Naive thymus-derived CD4-positive, alpha-beta T cell (primary cell): Measurements from ENCODE around the gene CAMK4. TPM values are rescaled to one million over a fixed set of nuclear protein-coding genes. Genes with fewer than 3 reads are reported as not detected.

Source experiments
- ATAC-seq: fragments of 150-1000 bp; cut with Tn5 transposase; 2 replicates; pipeline ENCODE4 v1.10.0; 2021; ENCODE audit warnings: mild to moderate bottlenecking, moderate library complexity
- CTCF ChIA-PET: fragments of 350-600 bp; sonication (Branson Sonifier 250); formaldehyde crosslinking; loops from one replicate; lab custom pipeline; 2021; ENCODE audit warnings: antibody characterized with exemption; lab: Charles Lee
- POLR2A ChIA-PET: fragments of 350-600 bp; sonication (Branson Sonifier 250); formaldehyde crosslinking; loops from one replicate; lab custom pipeline; 2021; ENCODE audit warnings: antibody characterized with exemption, inconsistent platforms; lab: Charles Lee
- DNase-seq, 9 donors: peaks; one replicate each; pipeline versions ENCODE4 v3.0.0 to v3.0.0-alpha.2; 2020 to 2022; ENCODE audit warnings: mixed read lengths in 1 of 9
- H3K27ac ChIP-seq: one replicate; pipeline ENCODE4 v1.7.0; 2013; ENCODE audit warnings: mild to moderate bottlenecking, low read depth, low read length, moderate library complexity
- H3K27me3 ChIP-seq, 2 donors: one replicate each; pipeline ENCODE4 v1.7.0; 2013; ENCODE audit warnings: low read length in 2 of 2, mild to moderate bottlenecking in 2 of 2, moderate library complexity in 2 of 2; ENCODE audit not compliant: control insufficient read depth in 2 of 2, insufficient read depth in 2 of 2
- H3K36me3 ChIP-seq, 3 experiments: 1 replicate in 2 of 3; 2 replicates in 1 of 3; pipeline ENCODE4 v1.7.0; 2013; ENCODE audit warnings: low read length in 3 of 3, mild to moderate bottlenecking in 3 of 3, moderate library complexity in 1 of 3; ENCODE audit not compliant: insufficient read depth in 3 of 3, control insufficient read depth in 2 of 3
- H3K4me1 ChIP-seq, 2 donors: one replicate each; pipeline ENCODE4 v1.7.0; 2013; ENCODE audit warnings: low read length in 2 of 2, mild to moderate bottlenecking in 2 of 2, moderate library complexity in 1 of 2; ENCODE audit not compliant: control insufficient read depth in 2 of 2, insufficient read depth in 2 of 2
- H3K4me3 ChIP-seq: 2 replicates; pipeline ENCODE4 v1.7.0; 2013; ENCODE audit warnings: mild to moderate bottlenecking, low read length
- H3K9me3 ChIP-seq, 3 experiments: 1 replicate in 2 of 3; 2 replicates in 1 of 3; pipeline ENCODE4 v1.7.0; 2013; ENCODE audit warnings: low read length in 3 of 3; ENCODE audit not compliant: control insufficient read depth in 2 of 3
- H3K27ac Mint-ChIP-seq, 9 donors: one replicate each; pipeline ENCODE4 v1.8.0; 2020 to 2022; ENCODE audit warnings: mixed read lengths in 9 of 9, mild to moderate bottlenecking in 8 of 9, moderate library complexity in 5 of 9, inconsistent platforms in 2 of 9
- H3K27me3 Mint-ChIP-seq, 5 donors: one replicate each; pipeline ENCODE4 v1.8.0; 2021 to 2022; ENCODE audit warnings: mixed read lengths in 5 of 5, mild to moderate bottlenecking in 1 of 5
- H3K36me3 Mint-ChIP-seq, 5 donors: one replicate each; pipeline ENCODE4 v1.8.0; 2020 to 2022; ENCODE audit warnings: mixed read lengths in 5 of 5, mild to moderate bottlenecking in 3 of 5, inconsistent platforms in 1 of 5
- H3K4me1 Mint-ChIP-seq, 7 donors: one replicate each; pipeline ENCODE4 v1.8.0; 2020 to 2022; ENCODE audit warnings: mixed read lengths in 7 of 7, mild to moderate bottlenecking in 3 of 7, inconsistent platforms in 1 of 7
- H3K4me3 Mint-ChIP-seq, 10 donors: one replicate each; pipeline ENCODE4 v1.8.0; 2020 to 2022; ENCODE audit warnings: mild to moderate bottlenecking in 10 of 10, mixed read lengths in 10 of 10, moderate library complexity in 6 of 10, inconsistent platforms in 2 of 10
- H3K9me3 Mint-ChIP-seq, 11 donors: one replicate each; pipeline ENCODE4 v1.8.0; 2020 to 2022; ENCODE audit warnings: mixed read lengths in 11 of 11, mild to moderate bottlenecking in 4 of 11, inconsistent platforms in 1 of 11, moderate library complexity in 1 of 11
- intact Hi-C, 2 donors: fragments of 100-400 bp; cut with micrococcal nuclease; formaldehyde crosslinking; loops; one replicate each; pipeline ENCODE4 v1.15.1; 2023
- polyA plus RNA-seq, 2 donors: library from polyadenylated mRNA; unstranded; fragments of 300-500 nt; fragmentation: Illumina TruSeq; gene quantifications; one replicate each; pipeline ENCODE4 v1.2.3, GENCODE V29; 2021
- total RNA-seq, 6 experiments: library from RNA in 5 of 6; stranded (reverse) in 5 of 6; gene quantifications; 1 replicate in 5 of 6; 2 replicates in 1 of 6; pipeline ENCODE4 v1.2.3 and lab custom pipeline; 2021 to 2026

Gene CAMK4
- total and polyA plus RNA-seq, 7 experiments from 2014 or later: 118 to 366 (median 200) TPM

DNA sequence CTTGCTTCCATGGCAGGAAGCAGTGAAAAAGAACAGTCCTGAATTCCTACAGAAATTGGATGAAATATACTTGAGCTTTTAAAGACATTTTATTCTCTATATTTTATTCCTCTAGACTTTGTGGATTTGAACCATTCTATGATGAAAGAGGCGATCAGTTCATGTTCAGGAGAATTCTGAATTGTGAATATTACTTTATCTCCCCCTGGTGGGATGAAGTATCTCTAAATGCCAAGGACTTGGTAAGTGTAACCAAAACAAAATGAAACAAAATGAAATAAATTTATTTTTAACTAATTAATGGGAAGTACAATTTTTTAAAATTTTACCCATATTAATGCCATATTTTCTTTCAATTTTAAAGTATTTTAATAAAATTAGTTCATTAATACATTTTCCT is 254.1 kb downstream of the CAMK4 start:
- H3K36me3 Mint-ChIP-seq: peaks cover 9 to 67% (median 33%) of the 10 kb centered on the region in 5 donors
- CTCF ChIA-PET: interaction anchor here (0.6 kb wide), 2 partner anchors 15 to 29 kb away, joined by 3 read pairs; no protein-coding TSS in a partner anchor

DNA sequence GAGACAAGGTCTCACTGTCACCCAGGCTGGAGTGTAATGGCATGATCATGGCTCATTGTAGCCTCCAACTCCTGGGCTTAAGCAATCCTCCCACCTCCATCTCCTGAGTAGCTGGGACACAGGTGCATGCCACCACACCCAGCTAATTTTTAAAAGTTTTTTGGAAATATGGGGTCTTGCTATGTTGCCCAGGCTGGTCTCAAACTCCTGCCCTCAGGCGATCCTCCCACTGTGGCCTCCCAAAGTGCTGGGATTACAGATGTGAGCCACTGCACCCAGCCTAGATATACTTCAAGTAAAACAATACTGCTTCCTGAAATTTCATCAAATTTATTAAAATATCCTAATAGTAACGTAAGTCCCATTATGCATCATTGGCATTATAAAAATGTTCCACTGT is 254.7 kb downstream of the CAMK4 start:
- ATAC-seq (no peak), DNase-seq (no peak)
- Mint-ChIP-seq H3K4me1 (peaks cover 0 to 5% (median 2%) of the 10 kb centered on the region in 7 donors), H3K27me3 (no peaks in the 10 kb centered on the region), H3K27ac (peak overlapping the region in 4 of 9 donors; percentile 21 to 80 (median 33)), H3K9me3 (peaks cover 0 to 2% (median 0%) of the 10 kb centered on the region in 11 donors), H3K4me3 (no peak overlapping the region), H3K36me3 (peaks cover 9 to 67% (median 37%) of the 10 kb centered on the region in 5 donors)
- ChIA-PET CTCF (interaction anchor here (0.6 kb wide), 1 partner anchor 28 kb away, joined by 3 read pairs; no protein-coding TSS in a partner anchor), POLR2A (interaction anchor here (0.6 kb wide), 1 partner anchor 49 kb away, joined by 3 read pairs; no protein-coding TSS in a partner anchor)
- Histone ChIP-seq H3K27me3 (no peaks in the 10 kb centered on the region), H3K4me1 (no peaks in the 10 kb centered on the region), H3K9me3 (no peaks in the 10 kb centered on the region), H3K27ac (no peak overlapping the region), H3K4me3 (no peak overlapping the region), H3K36me3 (peaks cover 8 to 83% (median 10%) of the 10 kb centered on the region in 3 experiments)
- intact Hi-C loops: loop anchor here (1.0 to 2.0 kb wide), 2 partner anchors 320 to 321 kb away; no protein-coding TSS in a partner anchor

More for the DNA sequence above, 254.1 kb downstream of the CAMK4 start:
- DNase-seq (no peak), ATAC-seq (no peak)
- no peaks in the 10 kb centered on the region for H3K27me3 ChIP-seq
- no peak overlapping the region for H3K4me3 Mint-ChIP-seq
- H3K4me1 ChIP-seq: no peaks in the 10 kb centered on the region
- no peak overlapping the region for H3K4me3 ChIP-seq
- no peak overlapping the region for H3K27ac ChIP-seq
- H3K4me1 Mint-ChIP-seq: peaks cover 0 to 5% (median 2%) of the 10 kb centered on the region in 7 donors
- H3K9me3 ChIP-seq: no peaks in the 10 kb centered on the region
- H3K27me3 Mint-ChIP-seq: no peaks in the 10 kb centered on the region
- H3K9me3 Mint-ChIP-seq: peaks cover 0 to 2% (median 0%) of the 10 kb centered on the region in 11 donors
- peaks cover 3 to 81% (median 12%) of the 10 kb centered on the region in 3 experiments for H3K36me3 ChIP-seq
- no peak overlapping the region for H3K27ac Mint-ChIP-seq
- POLR2A ChIA-PET: interaction anchor here (0.7 kb wide), 1 partner anchor 9 kb away, joined by 3 read pairs; no protein-coding TSS in a partner anchor
- intact Hi-C loops: loop anchor here (1.0 to 2.0 kb wide), 2 partner anchors 319 to 320 kb away; no protein-coding TSS in a partner anchor

DNA sequence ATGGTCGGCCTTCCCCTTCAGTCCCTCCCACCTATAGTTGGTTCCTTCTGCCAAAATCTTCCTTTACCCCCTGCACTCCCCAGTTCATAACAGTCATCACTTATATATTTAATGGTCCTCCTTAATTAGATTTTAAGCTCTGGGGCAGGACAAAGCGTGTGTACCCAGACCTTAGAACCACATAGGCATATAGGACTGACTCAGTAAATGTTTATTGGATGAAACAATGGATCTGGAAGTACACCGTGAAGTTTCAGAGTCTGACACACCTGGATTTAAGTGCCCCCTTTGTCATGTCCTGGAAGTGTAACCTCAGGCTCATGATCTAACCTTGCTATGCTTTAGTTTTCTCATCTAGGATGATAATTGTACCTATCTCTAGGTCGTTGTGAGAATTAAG is 256.2 kb downstream of the CAMK4 start:
- H3K27me3 ChIP-seq: no peaks in the 10 kb centered on the region
- H3K4me3 ChIP-seq: no peak overlapping the region
- Mint-ChIP-seq H3K27me3 (no peaks in the 10 kb centered on the region), H3K36me3 (peaks cover 9 to 74% (median 47%) of the 10 kb centered on the region in 5 donors), H3K4me3 (no peak overlapping the region), H3K9me3 (peaks cover 0 to 2% (median 0%) of the 10 kb centered on the region in 11 donors), H3K27ac (peak overlapping the region in 4 of 9 donors; percentile 26 to 83 (median 67)), H3K4me1 (peaks cover 0 to 5% (median 2%) of the 10 kb centered on the region in 7 donors)
- no peak for DNase-seq
- no peaks in the 10 kb centered on the region for H3K4me1 ChIP-seq
- H3K9me3 ChIP-seq: no peaks in the 10 kb centered on the region
- intact Hi-C loops: no loop called here
- peaks cover 9 to 80% (median 14%) of the 10 kb centered on the region in 3 experiments for H3K36me3 ChIP-seq
- ATAC-seq: no peak
- ChIA-PET POLR2A (no interaction called here), CTCF (no interaction called here)
- H3K27ac ChIP-seq: no peak overlapping the region

DNA sequence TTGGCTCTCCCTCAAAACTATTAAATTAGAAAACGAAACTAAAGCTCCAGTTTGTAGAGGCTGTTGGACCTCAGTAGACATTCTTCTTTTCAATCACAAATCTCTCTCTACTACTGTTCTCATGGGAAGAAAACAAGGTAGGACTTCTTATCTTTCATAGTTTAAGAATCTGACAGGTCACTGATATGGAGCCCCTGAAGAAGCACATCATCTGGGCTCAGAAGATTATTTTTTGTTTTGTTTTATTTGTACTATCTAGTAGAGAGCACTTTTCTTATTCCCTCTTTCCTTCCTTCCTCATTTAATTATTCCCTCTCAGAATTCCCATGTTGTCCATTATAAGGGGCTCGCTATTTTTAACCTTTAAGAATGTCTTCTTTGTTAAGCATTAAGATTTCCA is 261.9 kb downstream of the CAMK4 start:
- H3K4me1 Mint-ChIP-seq: peaks cover 0 to 8% (median 0%) of the 10 kb centered on the region in 7 donors
- CTCF ChIA-PET: no interaction called here
- Histone ChIP-seq H3K9me3 (no peaks in the 10 kb centered on the region), H3K36me3 (peaks cover 9 to 48% (median 11%) of the 10 kb centered on the region in 3 experiments), H3K27ac (no peak overlapping the region), H3K4me1 (no peaks in the 10 kb centered on the region), H3K4me3 (no peak overlapping the region), H3K27me3 (no peaks in the 10 kb centered on the region)
- DNase-seq (no peak), ATAC-seq (no peak)
- H3K9me3 Mint-ChIP-seq: no peaks in the 10 kb centered on the region
- intact Hi-C loops: loop anchor here in 1 of 2 donors (2.0 to 5.0 kb wide), 2 partner anchors 15 to 729 kb away; no protein-coding TSS in a partner anchor
- H3K27ac Mint-ChIP-seq: peak overlapping the region in 6 of 9 donors; percentile 17 to 80 (median 50)
- no peaks in the 10 kb centered on the region for H3K27me3 Mint-ChIP-seq
- POLR2A ChIA-PET: interaction anchor here (1.6 kb wide), 1 partner anchor 19 kb away, joined by 5 read pairs; no protein-coding TSS in a partner anchor
- no peak overlapping the region for H3K4me3 Mint-ChIP-seq
- peaks cover 0 to 53% (median 43%) of the 10 kb centered on the region in 5 donors for H3K36me3 Mint-ChIP-seq

DNA sequence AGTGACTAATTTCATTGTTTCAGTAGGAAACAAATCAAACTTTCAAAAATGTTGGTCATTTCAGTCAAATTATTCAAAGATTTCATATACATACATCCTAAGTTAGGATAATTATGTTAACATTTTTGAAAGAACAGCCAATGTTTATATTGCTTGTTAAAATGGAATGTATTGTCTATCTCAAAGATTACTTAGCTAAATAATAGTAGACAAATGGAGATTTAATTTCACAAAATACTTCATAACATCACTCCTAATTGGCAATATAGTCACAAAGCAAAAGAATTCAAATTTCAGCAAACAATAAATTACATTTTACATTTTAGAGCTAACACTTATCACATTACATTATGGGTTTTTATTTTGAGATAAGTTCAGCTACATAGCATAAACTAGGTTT is 262.7 kb downstream of the CAMK4 start:
- ChIA-PET CTCF (interaction anchor here (1.2 kb wide), 1 partner anchor 10 kb away, joined by 4 read pairs; no protein-coding TSS in a partner anchor), POLR2A (interaction anchor here (1.6 kb wide), 1 partner anchor 18 kb away, joined by 5 read pairs; no protein-coding TSS in a partner anchor)
- H3K9me3 Mint-ChIP-seq: no peaks in the 10 kb centered on the region
- Histone ChIP-seq H3K27me3 (no peaks in the 10 kb centered on the region), H3K4me1 (no peaks in the 10 kb centered on the region), H3K4me3 (no peak overlapping the region), H3K9me3 (no peaks in the 10 kb centered on the region), H3K27ac (no peak overlapping the region), H3K36me3 (peaks cover 4 to 39% (median 11%) of the 10 kb centered on the region in 3 experiments)
- no peak overlapping the region for H3K4me3 Mint-ChIP-seq
- H3K27ac Mint-ChIP-seq: peak overlapping the region in 1 of 9 donors; percentile 17
- intact Hi-C loops: loop anchor here in 1 of 2 donors (2.0 to 5.0 kb wide), 2 partner anchors 14 to 730 kb away; no protein-coding TSS in a partner anchor
- ATAC-seq (no peak), DNase-seq (no peak)
- no peaks in the 10 kb centered on the region for H3K27me3 Mint-ChIP-seq
- H3K4me1 Mint-ChIP-seq: peaks cover 0 to 8% (median 0%) of the 10 kb centered on the region in 7 donors
- H3K36me3 Mint-ChIP-seq: peaks cover 0 to 45% (median 40%) of the 10 kb centered on the region in 5 donors

DNA sequence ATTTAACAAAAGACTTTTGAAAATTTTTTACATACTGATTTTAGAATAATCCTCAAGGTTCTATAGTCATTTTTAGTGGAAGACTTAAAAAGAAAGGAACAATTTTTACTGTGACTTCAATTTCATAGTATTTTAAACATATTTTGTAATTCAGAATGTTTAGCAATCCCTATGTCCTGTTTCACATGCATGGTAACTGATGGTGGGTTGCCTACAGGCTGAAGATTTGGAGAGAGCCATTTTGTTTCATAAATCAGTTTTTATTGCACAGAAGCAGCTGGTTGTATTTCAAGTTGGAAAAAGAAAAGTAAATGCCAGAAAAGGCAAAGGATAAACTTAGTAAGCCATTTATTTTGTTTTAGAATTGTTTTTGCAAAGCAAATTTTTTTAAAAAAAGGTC is 264.2 kb downstream of the CAMK4 start:
- Histone ChIP-seq H3K4me1 (no peaks in the 10 kb centered on the region), H3K36me3 (peaks cover 4 to 28% (median 10%) of the 10 kb centered on the region in 3 experiments), H3K4me3 (no peak overlapping the region), H3K9me3 (no peaks in the 10 kb centered on the region), H3K27ac (no peak overlapping the region), H3K27me3 (no peaks in the 10 kb centered on the region)
- H3K4me3 Mint-ChIP-seq: no peak overlapping the region
- no peaks in the 10 kb centered on the region for H3K9me3 Mint-ChIP-seq
- ChIA-PET CTCF (interaction anchor here (0.7 kb wide), 1 partner anchor 25 kb away, joined by 3 read pairs; no protein-coding TSS in a partner anchor), POLR2A (interaction anchor here (1.1 kb wide), 1 partner anchor 24 kb away, joined by 4 read pairs; the partner anchor contains the start of gene STARD4)
- H3K36me3 Mint-ChIP-seq: peaks cover under 1 to 39% (median 32%) of the 10 kb centered on the region in 5 donors
- H3K27me3 Mint-ChIP-seq: no peaks in the 10 kb centered on the region
- peaks cover 0 to 9% (median 0%) of the 10 kb centered on the region in 7 donors for H3K4me1 Mint-ChIP-seq
- H3K27ac Mint-ChIP-seq: peak overlapping the region in 4 of 9 donors; percentile 13 to 43 (median 30)
- DNase-seq (no peak), ATAC-seq (no peak)
- intact Hi-C loops: loop anchor here in 1 of 2 donors (5.0 kb wide), 1 partner anchor 731 kb away; no protein-coding TSS in a partner anchor
